K562 (cell line): Measurements from ENCODE around the gene TFCP2. TPM values are rescaled to one million over a fixed set of nuclear protein-coding genes. Genes with fewer than 3 reads are reported as not detected.

Experiments used
- ATAC-seq: fragments of 200-7000 bp; cut with Tn5 transposase; 3 replicates; pipeline ENCODE4 v1.9.1; 2020; ENCODE audit warnings: moderate library complexity
- BruUV-seq: library from RNA; stranded (reverse); fragments of 400-500 nt; replicated peaks from 2 replicates; lab custom pipeline; 2021; lab: Mats Ljungman, UMichigan
- CTCF ChIA-PET: fragments of 300-600 bp; formaldehyde crosslinking; extraction: SDS; loops from one replicate; lab custom pipeline; 2021; ENCODE audit warnings: low intra/inter-chr PET ratio; lab: Yijun Ruan, JAX
- POLR2A ChIA-PET: fragments of 300-600, 350-650 bp; sonication (Branson Sonifier 250); formaldehyde crosslinking; extraction: SDS; loops from one replicate; lab custom pipeline; 2021; ENCODE audit warnings: antibody characterized with exemption, inconsistent platforms; lab: Yijun Ruan, JAX
- DNase-seq, 4 experiments: peaks; one replicate each; pipeline versions ENCODE4 v3.0.0 to v3.0.0-alpha.2; 2011 to 2018; ENCODE audit warnings: low spot score in 3 of 4, mixed read lengths in 3 of 4; ENCODE audit errors: extremely low read depth in 1 of 4
- FAIRE-seq: peaks from 2 replicates; lab custom pipeline; 2011; peaks lifted over from hg19 to GRCh38; lab: Jason Lieb, UNC
- H2AFZ ChIP-seq: 2 replicates; pipeline ENCODE4 v1.6.0; 2011; ENCODE audit warnings: low read depth, low read length, control low read depth, inconsistent platforms
- H3K27ac ChIP-seq: fragments of 200-600 bp; 3 replicates; pipeline ENCODE4 v1.8.0; 2011; ENCODE audit warnings: low read depth, mild to moderate bottlenecking, control low read depth, inconsistent platforms, low read length, moderate library complexity, mixed read lengths; ENCODE audit errors: extremely low read depth
- H3K27me3 ChIP-seq, 2 experiments: fragments of 300-600 bp in 1 of 2; 2 replicates in 1 of 2; 3 replicates in 1 of 2; pipeline versions ENCODE4 v1.6.0 to v1.8.0; 2011; ENCODE audit warnings: inconsistent platforms in 2 of 2, low read length in 2 of 2, mild to moderate bottlenecking in 1 of 2, mixed read lengths in 1 of 2, moderate library complexity in 1 of 2; ENCODE audit not compliant: control insufficient read depth in 2 of 2, insufficient read depth in 2 of 2
- H3K36me3 ChIP-seq: fragments of 300-600 bp; 3 replicates; pipeline ENCODE4 v1.8.0; 2011; ENCODE audit warnings: mild to moderate bottlenecking, low read length, inconsistent platforms; ENCODE audit not compliant: control insufficient read depth, insufficient read depth
- H3K4me1 ChIP-seq, 2 experiments: fragments of 200-600 bp in 1 of 2; replicated peaks in 1 of 2; 2 replicates in 1 of 2; 3 replicates in 1 of 2; pipeline versions ENCODE4 v1.5.1 to v1.8.0; 2011; ENCODE audit warnings: inconsistent platforms in 2 of 2, low read length in 2 of 2, mild to moderate bottlenecking in 1 of 2, mixed read lengths in 1 of 2, moderate library complexity in 1 of 2; ENCODE audit not compliant: control insufficient read depth in 2 of 2, insufficient read depth in 2 of 2
- H3K4me2 ChIP-seq: 2 replicates; pipeline ENCODE4 v1.6.1; 2011; ENCODE audit warnings: low read length, control low read depth, inconsistent platforms, mixed read lengths; ENCODE audit not compliant: insufficient read depth
- H3K4me3 ChIP-seq: fragments of 200-600 bp; sonication (generic), shearing (Covaris generic); 2 replicates; pipeline ENCODE4 v1.5.1; 2016; ENCODE audit warnings: control low read depth, inconsistent platforms
- H3K79me2 ChIP-seq: fragments of 200-600 bp; 3 replicates; pipeline ENCODE4 v1.8.0; 2011; ENCODE audit warnings: low read length, inconsistent platforms; ENCODE audit not compliant: control insufficient read depth, insufficient read depth
- H3K9ac ChIP-seq, 2 experiments: 2 replicates each; pipeline versions ENCODE4 v1.6.0 to v1.6.1; 2011; ENCODE audit warnings: low read depth in 2 of 2, low read length in 2 of 2, control low read depth in 1 of 2, inconsistent platforms in 1 of 2, mild to moderate bottlenecking in 1 of 2, mixed read lengths in 1 of 2; ENCODE audit not compliant: insufficient read depth in 1 of 2
- H3K9me1 ChIP-seq: one replicate; pipeline ENCODE4 v1.6.0; 2011; ENCODE audit warnings: inconsistent platforms, mild to moderate bottlenecking, low read length, moderate library complexity; ENCODE audit not compliant: control insufficient read depth, insufficient read depth
- H3K9me3 ChIP-seq: replicated peaks from 2 replicates; pipeline ENCODE4 v1.5.1; 2011; ENCODE audit warnings: low read depth, low read length, inconsistent platforms; ENCODE audit not compliant: control insufficient read depth, insufficient read depth
- H4K20me1 ChIP-seq: replicated peaks from 2 replicates; pipeline ENCODE4 v1.6.1; 2011; ENCODE audit warnings: low read length, inconsistent platforms, mixed read lengths; ENCODE audit not compliant: control insufficient read depth, insufficient read depth
- ATF1 ChIP-seq, 2 experiments: fragments of 450-650 bp in 1 of 2; IDR thresholded peaks; 2 replicates each; pipeline ENCODE4 v1.6.1; 2016; ENCODE audit warnings: missing compliant biosample characterization in 1 of 2, missing genetic modification characterization in 1 of 2
- CBX5 ChIP-seq: IDR thresholded peaks from 2 replicates; pipeline ENCODE4 v1.6.1; 2014; ENCODE audit warnings: low read depth, borderline replicate concordance
- ELF2 ChIP-seq: fragments of 250-450 bp; sonication (Bioruptor Pico); IDR thresholded peaks from 2 replicates; pipeline ENCODE4 v1.5.0; 2021; ENCODE audit warnings: mild to moderate bottlenecking
- ID3 ChIP-seq, 2 experiments: fragments of 250-450 bp in 1 of 2; fragments of 450-650 bp in 1 of 2; sonication (Bioruptor Pico) in 1 of 2; IDR thresholded peaks; 2 replicates each; pipeline versions ENCODE4 v1.6.1 to v1.8.0; 2016 to 2021; ENCODE audit warnings: mild to moderate bottlenecking in 2 of 2, moderate library complexity in 2 of 2, missing compliant biosample characterization in 1 of 2, missing genetic modification characterization in 1 of 2
- KDM2B ChIP-seq: fragments of 250-450 bp; sonication (Bioruptor Pico); IDR thresholded peaks from 2 replicates; pipeline ENCODE4 v1.8.0; 2021; ENCODE audit warnings: mild to moderate bottlenecking, moderate library complexity
- NFE2L1 ChIP-seq: fragments of 450-650 bp; IDR thresholded peaks from 2 replicates; pipeline ENCODE4 v1.6.1; 2016; ENCODE audit warnings: missing genetic modification characterization, low read depth, mild to moderate bottlenecking, missing compliant biosample characterization, moderate library complexity, borderline replicate concordance
- NUFIP1 ChIP-seq: fragments of 450-650 bp; IDR thresholded peaks from 2 replicates; pipeline ENCODE4 v1.6.1; 2018; ENCODE audit not compliant: partially characterized antibody
- POLR2A ChIP-seq: fragments of 450-650 bp; conservative IDR thresholded peaks from 2 replicates; pipeline ENCODE4 v1.6.1; 2016
- PRPF4 ChIP-seq: fragments of 200-400 bp; formaldehyde crosslinking; IDR thresholded peaks from one replicate; pipeline ENCODE4 v1.6.1; 2017; ENCODE audit warnings: low read length, low read depth, mild to moderate bottlenecking; ENCODE audit not compliant: insufficient read depth, poor library complexity, severe bottlenecking
- RHOXF2B ChIP-seq: fragments of 250-450 bp; sonication (Bioruptor Pico); conservative IDR thresholded peaks from 2 replicates; pipeline ENCODE4 v1.5.1; 2021
- SRSF1 ChIP-seq: fragments of 200-400 bp; formaldehyde crosslinking; IDR thresholded peaks from 2 replicates; pipeline ENCODE4 v1.6.1; 2017; ENCODE audit warnings: mild to moderate bottlenecking, low read depth, low read length, moderate library complexity
- ZBTB43 ChIP-seq: sonication (generic); formaldehyde crosslinking; IDR thresholded peaks from 2 replicates; pipeline ENCODE4 v1.8.0; 2023; ENCODE audit warnings: mild to moderate bottlenecking, missing genetic modification reagents
- WGBS: fragments of 100-300 bp; shearing (Covaris generic); methylation state at CpG from one replicate; pipeline ENCODE4 v1.1.6; 2016; ENCODE audit warnings: low coverage, mixed read lengths; ENCODE audit not compliant: insufficient coverage; ENCODE audit errors: missing lambda C conversion rate; 5-methylcytosine and 5-hydroxymethylcytosine counted together
- in situ Hi-C: fragments of 300-500 bp; cut with MboI; formaldehyde crosslinking; loops from 4 replicates; pipeline ENCODE4 v1.15.0; 2018; ENCODE audit warnings: inconsistent platforms, mixed read lengths
- intact Hi-C: fragments of 100-400 bp; cut with micrococcal nuclease; formaldehyde crosslinking; loops from 2 replicates; pipeline ENCODE4 v1.14.2; 2022
- polyA plus RNA-seq, 8 experiments: library from polyadenylated mRNA; depleted of rRNA in 4 of 8; stranded (reverse) in 5 of 8; unstranded in 3 of 8; fragments of >200 nt; fragmentation: Nextera tagmentation in 2 of 8; fragmentation: Illumina TruSeq in 1 of 8; extraction: Ambion mirVana in 2 of 8; extraction: Trizol in 1 of 8; gene quantifications; 2 replicates each; pipeline versions ENCODE4 v1.2.1 to v1.2.3, GENCODE V29; 2011 to 2014; ENCODE audit warnings: inconsistent platforms in 1 of 8, missing spikeins in 1 of 8
- total RNA-seq, 7 experiments: library from RNA; depleted of rRNA in 6 of 7; stranded (reverse); fragments of >200 nt in 6 of 7; fragmentation: Illumina TruSeq in 2 of 7; extraction: Trizol in 2 of 7; gene quantifications; 2 replicates each; pipeline versions ENCODE4 v1.2.1 to v1.2.3, GENCODE V29; 2011 to 2021; ENCODE audit warnings: low replicate concordance in 1 of 7

The TFCP2 gene
- total and polyA plus RNA-seq, 9 of the 15 experiments (the other 6 are each of a cell fraction or from before 2014, with no cell fraction given), result 8.0 to 38.9 (median 19.3) TPM

- no peaks in the 10 kb centered on the region for H3K27me3 ChIP-seq
- CTCF ChIA-PET, result no interaction called here
- no peak overlapping the region for H3K27ac ChIP-seq
- ATAC-seq, result no peak
- H3K79me2 ChIP-seq, result no peaks in the 10 kb centered on the region
- intact Hi-C loops, result no loop called here
- in situ Hi-C loops, result no loop called here
- H3K4me2 ChIP-seq, result no peak overlapping the region
- DNase-seq, result no peak
- no peaks in the 10 kb centered on the region for H3K9me3 ChIP-seq
- H3K9ac ChIP-seq, result no peak overlapping the region
- peaks cover 0 to 14% of the 10 kb centered on the region in 2 experiments; a peak in 2 of 5 replicates for H3K4me1 ChIP-seq
- no peaks in the 10 kb centered on the region for H3K36me3 ChIP-seq
- no peaks in the 10 kb centered on the region for H4K20me1 ChIP-seq
- peak; percentile 15 for FAIRE-seq
- no peak overlapping the region for H3K4me3 ChIP-seq
- TF ChIP-seq PRPF4 (no peak), POLR2A (no peak), RHOXF2B (CRISPR knock-in tag) (no peak), ATF1 (CRISPR knock-in tag; IDR thresholded peaks at IDR 0.05) (no peak), ATF1 (tag; IDR thresholded peaks at IDR 0.05) (no peak), NUFIP1 (no peak), CBX5 (no peak), SRSF1 (no peak), ELF2 (CRISPR knock-in tag) (no peak), ID3 (CRISPR knock-in tag; IDR thresholded peaks at IDR 0.05) (no peak), ID3 (tag; IDR thresholded peaks at IDR 0.05) (no peak), KDM2B (no peak), ZBTB43 (CRISPR knock-in tag) (no peak), NFE2L1 (tag) (no peak)
- TF ChIP-seq, all 486 proteins: peak for 0
- BruUV-seq, result no TSS peak
- WGBS, result 26% methylated on average over 5 of the region's 5 CpGs
- Histone ChIP-seq H3K9me1 (no peaks in the 10 kb centered on the region), H2AFZ (no peak overlapping the region)
- POLR2A ChIA-PET, result no interaction called here
Measured at GRCh38 chr12:51202718-51203117, 29.8 kb upstream of the TFCP2 start.
